H1 (cell line): ENCODE results near the gene C2orf81. TPM values are rescaled to one million over a fixed set of nuclear protein-coding genes. Genes with fewer than 3 reads are reported as not detected.
"Not testable (repeated sequence)": the region's sequence is repeated elsewhere in the genome, so short reads cannot be mapped to it uniquely, and the experiment has no call there.

Source experiments
- CTCF ChIA-PET: fragments of 300-600 bp; sonication (Branson Sonifier 250); formaldehyde crosslinking; loops from one replicate; lab custom pipeline; 2021; ENCODE audit not compliant: partially characterized antibody; lab: Charles Lee
- POLR2A ChIA-PET: fragments of 300-600 bp; sonication (Branson Sonifier 250); formaldehyde crosslinking; loops from one replicate; lab custom pipeline; 2021; ENCODE audit warnings: inconsistent platforms; ENCODE audit not compliant: partially characterized antibody; lab: Charles Lee
- DNase-seq, 2 experiments: peaks; one replicate each; pipeline versions ENCODE4 v3.0.0 to v3.0.0-alpha.2; 2010 to 2022; ENCODE audit warnings: low spot score in 2 of 2, low read depth in 1 of 2, mixed read lengths in 1 of 2
- FAIRE-seq: peaks from 2 replicates; lab custom pipeline; 2011; peaks lifted over from hg19 to GRCh38; lab: Jason Lieb, UNC
- H2AFZ ChIP-seq: 2 replicates; pipeline ENCODE4 v1.8.1; 2012; ENCODE audit warnings: low read length, inconsistent platforms
- H2AK5ac ChIP-seq: 2 replicates; pipeline ENCODE4 v1.6.1; 2013; ENCODE audit warnings: low read depth, low read length
- H2BK120ac ChIP-seq: replicated peaks from 2 replicates; pipeline ENCODE3; 2013; ENCODE audit warnings: low read depth, low read length, inconsistent platforms
- H2BK12ac ChIP-seq: 2 replicates; pipeline ENCODE4 v1.6.1; 2013; ENCODE audit warnings: low read depth, low read length
- H2BK15ac ChIP-seq: 2 replicates; pipeline ENCODE4 v1.6.1; 2013; ENCODE audit warnings: low read length
- H2BK20ac ChIP-seq: 2 replicates; pipeline ENCODE4 v1.6.1; 2013; ENCODE audit warnings: low read length
- H2BK5ac ChIP-seq: 2 replicates; pipeline ENCODE4 v1.6.1; 2013; ENCODE audit warnings: low read depth, low read length
- H3K14ac ChIP-seq: 2 replicates; pipeline ENCODE4 v1.6.1; 2013; ENCODE audit warnings: inconsistent platforms; ENCODE audit not compliant: insufficient read length
- H3K18ac ChIP-seq: 2 replicates; pipeline ENCODE4 v1.6.1; 2013; ENCODE audit warnings: low read length; ENCODE audit errors: extremely low read depth
- H3K23ac ChIP-seq: 2 replicates; pipeline ENCODE4 v1.6.1; 2013; ENCODE audit warnings: inconsistent platforms; ENCODE audit not compliant: insufficient read length
- H3K23me2 ChIP-seq: 2 replicates; pipeline ENCODE4 v1.6.1; 2013; ENCODE audit warnings: low read depth, low read length
- H3K27ac ChIP-seq: 2 replicates; pipeline ENCODE4 v1.6.1; 2011; ENCODE audit warnings: low read depth, low read length, inconsistent platforms
- H3K27me3 ChIP-seq, 4 experiments: replicated peaks in 1 of 4; 1 replicate in 1 of 4; 2 replicates in 3 of 4; pipeline versions ENCODE4 v1.6.1 to v1.8.1; 2011 to 2013; ENCODE audit warnings: low read length in 3 of 4, mild to moderate bottlenecking in 3 of 4, inconsistent platforms in 2 of 4, mixed read lengths in 2 of 4, moderate library complexity in 1 of 4; ENCODE audit not compliant: control insufficient read depth in 3 of 4, insufficient read depth in 3 of 4; ENCODE audit errors: extremely low read depth in 1 of 4
- H3K36me3 ChIP-seq, 4 experiments: 2 replicates each; pipeline versions ENCODE4 v1.6.1 to v1.8.1; 2011 to 2013; ENCODE audit warnings: mild to moderate bottlenecking in 4 of 4, low read length in 3 of 4, moderate library complexity in 2 of 4, control low read depth in 1 of 4, inconsistent platforms in 1 of 4; ENCODE audit not compliant: insufficient read depth in 4 of 4, control insufficient read depth in 2 of 4
- H3K4ac ChIP-seq: replicated peaks from 2 replicates; pipeline ENCODE3; 2013; ENCODE audit warnings: low read length, low read depth, mixed read lengths, inconsistent platforms; ENCODE audit not compliant: insufficient read length
- H3K4me1 ChIP-seq, 4 experiments: replicated peaks in 1 of 4; 1 replicate in 1 of 4; 2 replicates in 3 of 4; pipeline versions ENCODE4 v1.6.1 to v1.8.1; 2011 to 2013; ENCODE audit warnings: low read length in 3 of 4, inconsistent platforms in 2 of 4, mixed read lengths in 1 of 4; ENCODE audit not compliant: insufficient read depth in 4 of 4, control insufficient read depth in 3 of 4
- H3K4me2 ChIP-seq, 2 experiments: 2 replicates each; pipeline versions ENCODE4 v1.6.1 to v1.8.1; 2011 to 2013; ENCODE audit warnings: low read depth in 2 of 2, low read length in 2 of 2, control low read depth in 1 of 2, inconsistent platforms in 1 of 2, mild to moderate bottlenecking in 1 of 2; ENCODE audit not compliant: insufficient read depth in 1 of 2
- H3K4me3 ChIP-seq, 4 experiments: fragments of 200-600, 300-600 bp in 1 of 4; sonication (generic), shearing (Covaris generic), sonication (Bioruptor Twin) in 1 of 4; 2 replicates each; pipeline versions ENCODE4 v1.5.1 to v1.8.1; 2011 to 2016; ENCODE audit warnings: low read length in 4 of 4, low read depth in 3 of 4, control low read depth in 2 of 4, inconsistent platforms in 2 of 4, mild to moderate bottlenecking in 2 of 4, mixed read lengths in 1 of 4, moderate library complexity in 1 of 4; ENCODE audit not compliant: insufficient read depth in 2 of 4; ENCODE audit errors: extremely low read depth in 1 of 4
- H3K56ac ChIP-seq: replicated peaks from 2 replicates; pipeline ENCODE3; 2013; ENCODE audit warnings: low read depth, mild to moderate bottlenecking, mixed read lengths, low read length, inconsistent platforms; ENCODE audit not compliant: insufficient read length
- H3K79me1 ChIP-seq: 2 replicates; pipeline ENCODE4 v1.6.1; 2013; ENCODE audit warnings: low read depth, low read length, control low read depth
- H3K79me2 ChIP-seq, 2 experiments: 2 replicates each; pipeline versions ENCODE4 v1.6.1 to v1.8.1; 2012 to 2013; ENCODE audit warnings: low read length in 2 of 2, mild to moderate bottlenecking in 2 of 2, inconsistent platforms in 1 of 2; ENCODE audit not compliant: insufficient read depth in 2 of 2, control insufficient read depth in 1 of 2
- H3K9ac ChIP-seq, 4 experiments: replicated peaks in 1 of 4; 1 replicate in 1 of 4; 2 replicates in 3 of 4; pipeline versions ENCODE4 v1.6.1 to v1.8.1; 2011 to 2013; ENCODE audit warnings: low read depth in 3 of 4, low read length in 3 of 4, control low read depth in 2 of 4, mild to moderate bottlenecking in 2 of 4, moderate library complexity in 2 of 4, inconsistent platforms in 1 of 4; ENCODE audit errors: extremely low read depth in 1 of 4
- H3K9me3 ChIP-seq, 2 experiments: 2 replicates each; pipeline versions ENCODE4 v1.6.1 to v1.8.1; 2012 to 2013; ENCODE audit warnings: mild to moderate bottlenecking in 2 of 2, moderate library complexity in 2 of 2, control low read depth in 1 of 2, inconsistent platforms in 1 of 2, low read depth in 1 of 2, low read length in 1 of 2, mixed read lengths in 1 of 2; ENCODE audit not compliant: insufficient read depth in 2 of 2
- H4K20me1 ChIP-seq, 2 experiments: replicated peaks in 1 of 2; 2 replicates each; pipeline versions ENCODE3 to v1.8.1; 2011 to 2013; ENCODE audit warnings: inconsistent platforms in 2 of 2, low read length in 2 of 2, mild to moderate bottlenecking in 1 of 2; ENCODE audit not compliant: insufficient read depth in 2 of 2, control insufficient read depth in 1 of 2
- H4K5ac ChIP-seq: 2 replicates; pipeline ENCODE4 v1.6.1; 2013; ENCODE audit warnings: low read length, low read depth, mixed read lengths, inconsistent platforms; ENCODE audit not compliant: insufficient read length
- H4K8ac ChIP-seq: 2 replicates; pipeline ENCODE4 v1.8.0; 2013; ENCODE audit warnings: mild to moderate bottlenecking, moderate library complexity, low read length, inconsistent platforms; ENCODE audit not compliant: insufficient read depth; ENCODE audit errors: extremely low read depth
- H4K91ac ChIP-seq: replicated peaks from 2 replicates; pipeline ENCODE3; 2013; ENCODE audit warnings: low read length, mixed read lengths, inconsistent platforms; ENCODE audit not compliant: insufficient read length
- POLR2A ChIP-seq, 2 experiments: IDR thresholded peaks; 1 replicate in 1 of 2; 2 replicates in 1 of 2; pipeline ENCODE4 v1.6.1; 2011; ENCODE audit warnings: low read depth in 2 of 2, low read length in 2 of 2, mild to moderate bottlenecking in 2 of 2; ENCODE audit errors: control extremely low read depth in 1 of 2
- WGBS, 2 experiments: shearing (Covaris generic) in 1 of 2; methylation state at CpG; one replicate each; pipeline versions ENCODE4 v1.1.6 to v1.1.7; 2013 to 2015; ENCODE audit warnings: low lambda C conversion rate in 2 of 2, mixed read lengths in 2 of 2, inconsistent platforms in 1 of 2, low coverage in 1 of 2, missing lambda C conversion rate in 1 of 2; ENCODE audit not compliant: insufficient replicate concordance in 2 of 2, insufficient coverage in 1 of 2, insufficient read length in 1 of 2; ENCODE audit errors: extremely low coverage in 1 of 2, missing lambda C conversion rate in 1 of 2; 5-methylcytosine and 5-hydroxymethylcytosine counted together
- polyA plus RNA-seq, 7 experiments: library from polyadenylated mRNA; depleted of rRNA in 3 of 7; stranded (reverse) in 5 of 7; unstranded in 2 of 7; fragments of >200 nt in 5 of 7; fragments of 200-250 nt in 2 of 7; gene quantifications; 1 replicate in 5 of 7; 2 replicates in 1 of 7; 4 replicates in 1 of 7; pipeline versions ENCODE4 v1.2.1 to v1.2.3, GENCODE V29; 2011 to 2013; ENCODE audit warnings: missing spikeins in 2 of 7, mixed read lengths in 2 of 7
- total RNA-seq: library from RNA; stranded (reverse); fragmentation: NEBNext Ultra II Directional; extraction: Animal tissue kit (Norgen Biotek cat#: 25700); gene quantifications from 2 replicates; pipeline ENCODE4 v1.2.1, GENCODE V29; 2021

The C2orf81 gene
- total and polyA plus RNA-seq, 2 of the 8 experiments (the other 6 are each of a cell fraction or from before 2014, with no cell fraction given): 1.6 to 3.3 TPM

GRCh38 chr2:74459503-74460118 lies 38.2 kb upstream of the C2orf81 start:
- H3K4me1 ChIP-seq: peaks cover 0 to 10% (median 2%) of the 10 kb centered on the region in 4 experiments; a peak in 5 of 7 replicates
- H3K56ac ChIP-seq, DNase-seq, H2BK12ac ChIP-seq, H4K8ac ChIP-seq, H4K20me1 ChIP-seq, H3K27me3 ChIP-seq, H3K4ac ChIP-seq, H3K14ac ChIP-seq, FAIRE-seq, H4K91ac ChIP-seq, H4K5ac ChIP-seq, H2AK5ac ChIP-seq, H2BK20ac ChIP-seq, H2BK5ac ChIP-seq, H3K79me1 ChIP-seq, H2BK120ac ChIP-seq, H3K9me3 ChIP-seq, H3K23ac ChIP-seq, H3K27ac ChIP-seq, H2BK15ac ChIP-seq, H3K18ac ChIP-seq, H2AFZ ChIP-seq: not testable (repeated sequence)
- H3K23me2 ChIP-seq: peaks cover 20% of the 10 kb centered on the region
- peak in 1 of 2 experiments; percentile 30; a peak in 1 of 3 replicates for TF ChIP-seq POLR2A (IDR thresholded peaks at IDR 0.05; ENCODE audit: control extremely low read depth in 1 of 2, low read depth in 2 of 2, low read length in 2 of 2)
- POLR2A ChIA-PET: interaction anchor here (0.7 to 10.5 kb wide), 12 partner anchors 14 to 107 kb away, joined by 3 to 89 read pairs (median 4); partner anchors contain the start of genes C2orf81, CCDC142, MRPL53 and PCGF1
- 92% methylated on average over 10 of the region's 13 CpGs; no CpG with 5 or more reads in 1 of the 2 experiments for WGBS, 2 experiments
- H3K4me2 ChIP-seq: peak overlapping the region; percentile 86 to 91; a peak in 3 of 4 replicates
- peak overlapping the region in 2 of 4 experiments; percentile 98 to 99; a peak in 5 of 8 replicates for H3K4me3 ChIP-seq
- CTCF ChIA-PET: interaction anchor here (1.0 to 10.5 kb wide), 7 partner anchors 15 to 128 kb away, joined by 3 to 86 read pairs (median 4); partner anchors contain the start of genes CCDC142, MRPL53 and TTC31
- H3K36me3 ChIP-seq: peaks cover 0 to 12% (median 2%) of the 10 kb centered on the region in 4 experiments; a peak in 4 of 8 replicates
- H3K79me2 ChIP-seq: peaks cover 0 to 15% of the 10 kb centered on the region in 2 experiments; a peak in 1 of 4 replicates
- H3K9ac ChIP-seq: peak overlapping the region in 1 of 4 experiments; percentile 53; a peak in 2 of 7 replicates
